ENCODE results near the gene SLC28A1. TPM values are rescaled to one million over a fixed set of nuclear protein-coding genes. Genes with fewer than 3 reads are reported as not detected.
"Not testable (repeated sequence)": the region's sequence is repeated elsewhere in the genome, so short reads cannot be mapped to it uniquely, and the experiment has no call there.

Gene SLC28A1
- total RNA-seq, 4 donors from 2014 or later: 0.22 to 0.42 TPM; not detected in 2

DNA sequence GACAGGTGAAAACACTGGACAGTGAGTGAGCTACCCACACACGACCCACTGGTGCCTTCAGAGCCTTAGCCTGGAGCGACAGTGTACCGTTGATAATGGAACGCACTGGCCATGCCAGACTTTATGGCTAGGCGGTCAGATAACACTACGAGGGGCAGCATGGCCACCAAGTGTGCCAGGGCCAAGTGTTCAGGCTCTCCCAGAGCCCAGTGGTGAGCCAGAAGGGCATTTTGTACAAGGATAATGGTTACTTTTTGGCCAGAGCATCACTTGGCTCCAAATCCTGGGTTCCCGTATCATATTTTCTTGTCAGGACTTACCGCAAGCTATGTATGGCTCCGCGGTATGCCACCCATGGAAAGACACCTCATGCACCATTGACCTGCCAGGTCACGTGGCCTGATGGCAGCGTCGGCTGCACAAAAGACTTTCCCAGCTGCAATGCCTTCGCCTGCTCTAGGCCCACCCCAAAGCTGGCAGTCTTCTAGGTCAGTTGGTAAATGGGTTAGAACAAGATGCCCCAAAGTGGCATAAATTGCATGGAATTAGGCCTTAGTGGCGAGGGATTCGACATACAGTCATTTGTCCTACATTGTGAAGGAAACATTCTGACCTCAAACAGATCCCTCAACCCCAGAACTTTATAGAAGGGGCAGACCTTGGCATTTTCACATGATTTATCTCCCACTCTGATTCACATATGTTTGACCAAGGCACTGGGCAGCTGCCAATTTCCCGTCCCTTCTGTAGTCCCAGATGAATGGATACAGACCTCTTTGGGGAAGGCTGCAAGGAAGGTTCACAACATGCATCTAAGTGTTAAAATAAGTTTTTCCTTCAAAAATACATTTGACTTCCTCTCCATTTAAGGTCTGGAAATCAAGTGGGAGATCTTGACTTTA lies 12.2 kb upstream of the SLC28A1 start:
- WGBS, 2 donors: 78 to 79% methylated on average over 17 of the region's 17 CpGs
- Histone ChIP-seq H3K27me3 (no peaks in the 10 kb centered on the region), H3K27ac (no peak overlapping the region), H3K36me3 (no peaks in the 10 kb centered on the region), H3K4me3 (no peak overlapping the region), H3K4me1 (no peaks in the 10 kb centered on the region), H3K9me3 (no peaks in the 10 kb centered on the region)
- DNase-seq (ENCODE audit: low spot score in 2 of 2): no peak
- TF ChIP-seq POLR2A (IDR thresholded peaks at IDR 0.05) (no peak), EP300 (IDR thresholded peaks at IDR 0.05) (no peak)
- TF ChIP-seq, protein P1, sequence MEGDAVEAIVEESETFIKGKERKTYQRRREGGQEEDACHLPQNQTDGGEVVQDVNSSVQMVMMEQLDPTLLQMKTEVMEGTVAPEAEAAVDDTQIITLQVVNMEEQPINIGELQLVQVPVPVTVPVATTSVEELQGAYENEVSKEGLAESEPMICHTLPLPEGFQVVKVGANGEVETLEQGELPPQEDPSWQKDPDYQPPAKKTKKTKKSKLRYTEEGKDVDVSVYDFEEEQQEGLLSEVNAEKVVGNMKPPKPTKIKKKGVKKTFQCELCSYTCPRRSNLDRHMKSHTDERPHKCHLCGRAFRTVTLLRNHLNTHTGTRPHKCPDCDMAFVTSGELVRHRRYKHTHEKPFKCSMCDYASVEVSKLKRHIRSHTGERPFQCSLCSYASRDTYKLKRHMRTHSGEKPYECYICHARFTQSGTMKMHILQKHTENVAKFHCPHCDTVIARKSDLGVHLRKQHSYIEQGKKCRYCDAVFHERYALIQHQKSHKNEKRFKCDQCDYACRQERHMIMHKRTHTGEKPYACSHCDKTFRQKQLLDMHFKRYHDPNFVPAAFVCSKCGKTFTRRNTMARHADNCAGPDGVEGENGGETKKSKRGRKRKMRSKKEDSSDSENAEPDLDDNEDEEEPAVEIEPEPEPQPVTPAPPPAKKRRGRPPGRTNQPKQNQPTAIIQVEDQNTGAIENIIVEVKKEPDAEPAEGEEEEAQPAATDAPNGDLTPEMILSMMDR (IDR thresholded peaks at IDR 0.05): no peak

DNA sequence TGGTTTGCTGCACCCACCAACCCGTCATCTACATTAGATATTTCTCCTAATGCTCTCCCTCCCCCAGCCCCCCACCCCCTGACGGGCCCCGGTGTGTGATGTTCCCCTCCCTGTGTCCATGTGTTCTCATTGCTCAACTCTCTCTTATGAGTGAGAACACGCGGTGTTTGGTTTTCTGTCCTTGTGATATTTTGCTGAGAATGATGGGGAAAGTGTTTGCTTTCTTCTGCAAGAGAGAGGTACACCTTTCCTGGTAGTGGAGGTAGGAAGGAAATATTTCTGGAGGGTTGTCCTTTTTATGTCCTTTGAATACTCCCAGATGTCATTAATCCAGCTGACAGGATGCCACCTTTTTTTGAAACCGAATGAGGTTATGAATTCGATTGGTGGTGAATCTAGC lies 10.5 kb upstream of the SLC28A1 start:
- no peak overlapping the region for H3K4me3 ChIP-seq
- 66 to 70% methylated on average over 7 of the region's 7 CpGs for WGBS, 2 donors
- TF ChIP-seq, protein P1 (IDR thresholded peaks at IDR 0.05): no peak
- TF ChIP-seq POLR2A (IDR thresholded peaks at IDR 0.05) (no peak), EP300 (IDR thresholded peaks at IDR 0.05) (no peak)
- H3K4me1 ChIP-seq: no peaks in the 10 kb centered on the region
- no peak for DNase-seq (ENCODE audit: low spot score in 2 of 2)
- no peak overlapping the region for H3K27ac ChIP-seq
- no peaks in the 10 kb centered on the region for H3K36me3 ChIP-seq
- H3K27me3 ChIP-seq: no peaks in the 10 kb centered on the region
- H3K9me3 ChIP-seq: no peaks in the 10 kb centered on the region

DNA sequence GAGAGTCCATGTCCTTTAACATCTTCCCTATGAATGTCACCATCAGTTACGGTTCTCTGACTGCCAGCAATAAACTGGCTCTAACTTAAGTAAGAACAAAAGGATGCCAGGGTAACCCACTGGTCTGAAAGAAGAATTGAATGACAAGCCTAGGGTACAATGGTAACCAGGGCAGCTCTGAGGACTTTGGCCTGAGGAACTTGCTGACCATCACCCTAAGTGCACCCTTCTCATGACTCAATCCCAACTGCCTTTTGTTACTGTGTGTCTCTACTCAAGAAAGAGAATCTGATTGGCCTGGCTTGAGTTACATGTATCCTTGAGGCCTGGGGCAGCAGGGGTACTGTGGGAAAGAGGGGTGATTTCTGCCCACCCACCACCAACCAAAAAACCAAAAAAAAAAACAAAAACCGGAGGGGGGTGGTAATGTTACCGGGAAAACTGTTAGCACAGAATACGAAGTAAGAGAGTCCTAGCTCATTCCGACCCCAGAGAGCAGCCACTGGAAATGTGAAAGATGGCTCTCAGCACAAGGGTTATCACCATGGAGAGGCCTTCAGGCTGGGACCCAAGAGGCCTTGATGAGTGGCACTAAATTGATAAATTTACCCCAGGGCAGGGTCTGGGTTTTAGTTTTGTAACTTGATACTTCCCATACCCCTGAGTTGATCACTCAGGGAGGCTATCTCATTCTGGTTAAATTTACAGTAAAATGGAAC lies 9.3 kb upstream of the SLC28A1 start:
- Histone ChIP-seq H3K27ac (no peak overlapping the region), H3K9me3 (no peaks in the 10 kb centered on the region), H3K4me3 (no peak overlapping the region), H3K27me3 (no peaks in the 10 kb centered on the region), H3K4me1 (no peaks in the 10 kb centered on the region), H3K36me3 (no peaks in the 10 kb centered on the region)
- no peak for DNase-seq (ENCODE audit: low spot score in 2 of 2)
- 81 to 91% methylated on average over 5 of the region's 5 CpGs for WGBS, 2 donors
- TF ChIP-seq POLR2A (IDR thresholded peaks at IDR 0.05): no peak
- TF ChIP-seq, protein P1 (IDR thresholded peaks at IDR 0.05): no peak
- TF ChIP-seq EP300 (IDR thresholded peaks at IDR 0.05): no peak

DNA sequence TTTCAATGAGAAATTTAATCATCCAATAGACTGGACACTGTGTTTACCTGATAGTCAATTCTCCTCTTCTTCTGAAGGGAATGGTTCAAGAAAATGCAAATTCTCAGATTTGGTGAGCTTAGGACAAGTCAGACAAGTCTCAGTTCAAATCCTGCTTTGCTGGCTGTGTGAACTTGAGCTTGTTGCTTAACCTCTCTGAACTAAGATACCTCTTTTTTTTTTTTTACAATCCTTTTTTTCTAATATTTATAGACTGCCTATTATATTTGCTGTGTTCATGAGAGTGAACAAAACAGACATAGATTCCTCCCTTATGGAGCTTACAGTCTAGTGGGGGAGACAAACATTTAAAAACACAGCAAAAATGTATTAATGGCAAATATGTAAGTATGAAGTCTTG lies 8.2 kb upstream of the SLC28A1 start:
- Histone ChIP-seq H3K4me3 (no peak overlapping the region), H3K27me3 (no peaks in the 10 kb centered on the region), H3K4me1 (no peaks in the 10 kb centered on the region), H3K27ac (no peak overlapping the region), H3K36me3 (no peaks in the 10 kb centered on the region), H3K9me3 (no peaks in the 10 kb centered on the region)
- no peak for DNase-seq (ENCODE audit: low spot score in 2 of 2)
- TF ChIP-seq POLR2A (IDR thresholded peaks at IDR 0.05) (no peak), EP300 (IDR thresholded peaks at IDR 0.05) (no peak)

DNA sequence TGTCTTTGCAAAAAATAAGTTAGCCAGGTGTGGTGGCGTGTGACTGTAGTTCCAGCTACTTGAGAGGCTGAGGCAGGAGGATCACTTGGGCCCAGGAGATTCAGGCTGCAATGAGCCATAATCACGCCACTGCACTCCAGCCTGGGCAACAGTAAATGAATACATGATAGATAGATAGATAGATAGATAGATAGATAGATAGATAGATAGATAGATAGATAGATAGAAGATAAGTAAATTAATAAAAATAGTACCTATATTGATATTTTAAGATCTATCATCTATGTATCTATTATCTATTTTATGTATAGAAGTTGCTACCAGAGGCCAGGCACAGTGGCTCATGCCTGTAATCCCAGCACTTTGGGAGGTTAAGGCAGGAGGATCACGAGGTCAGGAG lies 6.8 kb upstream of the SLC28A1 start:
- DNase-seq (ENCODE audit: low spot score in 2 of 2); H3K9me3 ChIP-seq: not testable (repeated sequence)

DNA sequence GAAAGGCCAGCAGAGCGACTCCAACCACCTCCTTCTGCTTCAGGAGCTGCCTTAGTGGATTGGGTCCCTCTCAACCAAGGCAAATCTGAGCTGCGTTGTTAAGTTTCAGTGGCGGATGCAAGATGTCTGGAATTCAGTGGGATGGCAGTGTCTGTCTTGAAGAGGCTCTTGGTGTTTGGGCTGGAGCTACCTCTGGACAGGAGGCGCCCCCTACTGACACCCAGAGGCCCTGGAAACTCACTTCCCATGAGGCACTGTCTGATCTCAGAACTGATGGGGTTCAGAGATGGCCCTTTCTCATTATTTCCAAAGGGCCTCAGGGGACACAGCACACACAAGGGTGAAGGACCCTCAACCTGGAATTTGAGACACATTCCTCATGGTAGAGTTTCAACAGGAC lies 6.0 kb upstream of the SLC28A1 start:
- H3K36me3 ChIP-seq: no peaks in the 10 kb centered on the region
- H3K4me1 ChIP-seq: no peaks in the 10 kb centered on the region
- H3K9me3 ChIP-seq: no peaks in the 10 kb centered on the region
- H3K27me3 ChIP-seq: no peaks in the 10 kb centered on the region
- WGBS, 2 donors: 43 to 48% methylated on average over 4 of the region's 4 CpGs
- H3K27ac ChIP-seq: no peak overlapping the region
- peak; percentile 40 to 73 for DNase-seq (ENCODE audit: low spot score in 2 of 2)
- no peak overlapping the region for H3K4me3 ChIP-seq
- TF ChIP-seq POLR2A (IDR thresholded peaks at IDR 0.05): no peak
- TF ChIP-seq, protein P1 (IDR thresholded peaks at IDR 0.05): peak; percentile 45 to 59 (median 51)

More for the DNA sequence above, 6.8 kb upstream of the SLC28A1 start:
- H3K36me3 ChIP-seq, H3K4me3 ChIP-seq, H3K27me3 ChIP-seq, H3K27ac ChIP-seq, H3K4me1 ChIP-seq: not testable (repeated sequence)
- 89 to 90% methylated on average over 3 of the region's 3 CpGs for WGBS, 2 donors
